GM06990 (cell line): ENCODE data around the gene ACTL7B.

Experiments
- DNase-seq: peaks from one replicate; pipeline ENCODE4 v3.0.0-alpha.2; 2011; ENCODE audit not compliant: insufficient read length; ENCODE audit errors: extremely low read depth
- H3K27me3 ChIP-seq: replicated peaks from 2 replicates; pipeline ENCODE4 v1.6.0; 2011; ENCODE audit warnings: low read length; ENCODE audit not compliant: control insufficient read depth, insufficient read depth
- H3K36me3 ChIP-seq: 2 replicates; pipeline ENCODE4 v1.5.1; 2011; ENCODE audit warnings: low read length; ENCODE audit not compliant: control insufficient read depth, insufficient read depth
- H3K4me3 ChIP-seq: replicated peaks from 2 replicates; pipeline ENCODE4 v1.5.1; 2011; ENCODE audit warnings: low read depth, mild to moderate bottlenecking, control low read depth, low read length
- CTCF ChIP-seq: IDR thresholded peaks from 2 replicates; pipeline ENCODE4 v1.5.1; 2011; ENCODE audit warnings: low read length, control low read depth, mild to moderate bottlenecking, inconsistent platforms; ENCODE audit not compliant: insufficient read depth, poor library complexity, severe bottlenecking

The ACTL7B gene

GRCh38 chr9:108866001-108866420 is 10.2 kb upstream of the ACTL7B start:
- no peak for TF ChIP-seq CTCF
- no peaks in the 10 kb centered on the region; the same call in 1 of the 2 replicates for H3K36me3 ChIP-seq
- DNase-seq = no peak
- no peaks in the 10 kb centered on the region for H3K27me3 ChIP-seq
- no peak overlapping the region for H3K4me3 ChIP-seq

- H3K36me3 ChIP-seq = no peaks in the 10 kb centered on the region; the same call in 1 of the 2 replicates
- TF ChIP-seq CTCF = no peak
- no peak overlapping the region for H3K4me3 ChIP-seq
- no peak for DNase-seq
- no peaks in the 10 kb centered on the region for H3K27me3 ChIP-seq
Measured at GRCh38 chr9:108865037-108865436, 9.3 kb upstream of the ACTL7B start.

- Histone ChIP-seq H3K36me3 (no peaks in the 10 kb centered on the region; the same call in 1 of the 2 replicates), H3K27me3 (no peaks in the 10 kb centered on the region), H3K4me3 (no peak overlapping the region)
- DNase-seq = no peak
- TF ChIP-seq CTCF = no peak
Measured at GRCh38 chr9:108864446-108864845, 8.7 kb upstream of the ACTL7B start.

GRCh38 chr9:108863891-108864290 is 8.1 kb upstream of the ACTL7B start:
- no peak overlapping the region for H3K4me3 ChIP-seq
- no peaks in the 10 kb centered on the region for H3K36me3 ChIP-seq
- no peaks in the 10 kb centered on the region for H3K27me3 ChIP-seq
- no peak for DNase-seq
- TF ChIP-seq CTCF = no peak

GRCh38 chr9:108861997-108862396 is 6.2 kb upstream of the ACTL7B start, which contains the start of gene ACTL7A:
Gene ACTL7A, plus strand, starts transcription at chr9:108862266. Its CDS starts 57 bp downstream, at chr9:108862323.
- H3K27me3 ChIP-seq = no peaks in the 10 kb centered on the region
- no peak within 1 kb of the TSS for H3K4me3 ChIP-seq
- no peaks in the 10 kb centered on the region for H3K36me3 ChIP-seq
- TF ChIP-seq CTCF = no peak
- no peak for DNase-seq

- Histone ChIP-seq H3K36me3 (no peaks in the 10 kb centered on the region), H3K4me3 (no peak overlapping the region), H3K27me3 (no peaks in the 10 kb centered on the region)
- DNase-seq = no peak
- no peak for TF ChIP-seq CTCF
Measured at GRCh38 chr9:108861464-108861863, 5.7 kb upstream of the ACTL7B start.
